Liver (tissue), 9 donors: ENCODE results near the gene SMIM23. TPM values are rescaled to one million over a fixed set of nuclear protein-coding genes. Genes with fewer than 3 reads are reported as not detected.

ENCODE experiments used
- DNase-seq: peaks from one replicate; pipeline ENCODE4 v3.0.0-alpha.2; 2017; ENCODE audit warnings: low spot score
- H3K27ac ChIP-seq, 2 donors: one replicate each; pipeline ENCODE4 v1.7.0; 2013; ENCODE audit warnings: inconsistent platforms in 2 of 2, low read length in 2 of 2, control low read depth in 1 of 2, low read depth in 1 of 2, mild to moderate bottlenecking in 1 of 2
- H3K27me3 ChIP-seq, 4 donors: one replicate each; pipeline versions ENCODE4 v1.6.1 to v1.7.0; 2013; ENCODE audit warnings: low read length in 3 of 4, inconsistent platforms in 1 of 4, mild to moderate bottlenecking in 1 of 4, moderate library complexity in 1 of 4; ENCODE audit not compliant: control insufficient read depth in 4 of 4, insufficient read depth in 4 of 4
- H3K36me3 ChIP-seq, 4 donors: one replicate each; pipeline versions ENCODE4 v1.6.1 to v1.7.0; 2013; ENCODE audit warnings: low read length in 3 of 4, mild to moderate bottlenecking in 3 of 4, low read depth in 1 of 4, moderate library complexity in 1 of 4; ENCODE audit not compliant: control insufficient read depth in 4 of 4, insufficient read depth in 3 of 4
- H3K4me1 ChIP-seq, 4 donors: one replicate each; pipeline versions ENCODE4 v1.6.1 to v1.7.0; 2013; ENCODE audit warnings: low read length in 3 of 4, mild to moderate bottlenecking in 3 of 4, moderate library complexity in 1 of 4; ENCODE audit not compliant: control insufficient read depth in 4 of 4, insufficient read depth in 4 of 4
- H3K4me3 ChIP-seq, 3 donors: one replicate each; pipeline versions ENCODE4 v1.6.1 to v1.7.0; 2013; ENCODE audit warnings: low read length in 3 of 3, control low read depth in 1 of 3, low read depth in 1 of 3, mild to moderate bottlenecking in 1 of 3
- H3K9ac ChIP-seq, 2 donors: one replicate each; pipeline ENCODE4 v1.7.0; 2013; ENCODE audit warnings: low read length in 2 of 2, mild to moderate bottlenecking in 2 of 2, moderate library complexity in 2 of 2, control low read depth in 1 of 2, low read depth in 1 of 2
- H3K9me3 ChIP-seq, 4 donors: one replicate each; pipeline versions ENCODE4 v1.6.1 to v1.7.0; 2013; ENCODE audit warnings: low read length in 3 of 4; ENCODE audit not compliant: control insufficient read depth in 4 of 4
- CTCF ChIP-seq: fragments of 150-350 bp; IDR thresholded peaks from 2 replicates; pipeline ENCODE4 v1.5.1; 2017; ENCODE audit warnings: improper control_type of control experiment, low read depth, low read length; ENCODE audit not compliant: missing input control
- EGR1 ChIP-seq, 2 donors: IDR thresholded peaks; 2 replicates each; pipeline ENCODE4 v1.6.1; 2016 to 2018; ENCODE audit warnings: antibody characterized with exemption in 2 of 2, low read depth in 2 of 2
- FOXA1 ChIP-seq: IDR thresholded peaks from 2 replicates; pipeline ENCODE4 v1.6.1; 2016; ENCODE audit warnings: antibody characterized with exemption
- FOXA2 ChIP-seq: IDR thresholded peaks from 2 replicates; pipeline ENCODE4 v1.6.1; 2016; ENCODE audit warnings: antibody characterized with exemption
- HNF4A ChIP-seq, 2 donors: conservative IDR thresholded peaks; 2 replicates each; pipeline ENCODE4 v1.6.1; 2016; ENCODE audit warnings: antibody characterized with exemption in 2 of 2, mild to moderate bottlenecking in 2 of 2
- HNF4G ChIP-seq: IDR thresholded peaks from 2 replicates; pipeline ENCODE4 v1.6.1; 2016; ENCODE audit warnings: antibody characterized with exemption
- REST ChIP-seq: IDR thresholded peaks from 2 replicates; pipeline ENCODE4 v1.6.1; 2016; ENCODE audit warnings: antibody characterized with exemption, mild to moderate bottlenecking
- SP1 ChIP-seq: IDR thresholded peaks from 2 replicates; pipeline ENCODE4 v1.6.1; 2018; ENCODE audit warnings: antibody characterized with exemption, mild to moderate bottlenecking
- TAF1 ChIP-seq: conservative IDR thresholded peaks from 2 replicates; pipeline ENCODE4 v1.6.1; 2016; ENCODE audit warnings: antibody characterized with exemption, mild to moderate bottlenecking
- YY1 ChIP-seq: IDR thresholded peaks from 2 replicates; pipeline ENCODE4 v1.6.1; 2016; ENCODE audit warnings: antibody characterized with exemption, mild to moderate bottlenecking
- WGBS: extraction: QIAGEN DNeasy Blood & Tissue Kit; methylation state at CpG from one replicate; pipeline ENCODE4 v1.1.7; 2013; 5-methylcytosine and 5-hydroxymethylcytosine counted together
- polyA plus RNA-seq, 2 donors: library from polyadenylated mRNA; stranded (reverse) in 1 of 2; unstranded in 1 of 2; fragments of 200-250 nt in 1 of 2; fragments of >200 nt in 1 of 2; fragmentation: Nextera tagmentation in 1 of 2; extraction: Ambion mirVana in 1 of 2; gene quantifications; one replicate each; pipeline versions ENCODE4 v1.2.1 to v1.2.3, GENCODE V29; 2013 to 2015
- total RNA-seq, 2 donors: library from RNA; depleted of rRNA; stranded (reverse); fragments of >200 nt; gene quantifications; one replicate each; pipeline ENCODE4 v1.2.3, GENCODE V29; 2014
- donor health status: healthy.
- donor health status: healthy.
- donor health status: healthy.
- donor health status: healthy.
- donor health status: healthy.

Gene SMIM23
- total and polyA plus RNA-seq, 4 donors: not detected

- Histone ChIP-seq H3K9ac (no peak overlapping the region), H3K36me3 (no peaks in the 10 kb centered on the region), H3K4me3 (no peak overlapping the region), H3K9me3 (peaks cover 0 to 6% (median 2%) of the 10 kb centered on the region in 4 donors), H3K27me3 (no peaks in the 10 kb centered on the region), H3K4me1 (no peaks in the 10 kb centered on the region), H3K27ac (no peak overlapping the region)
- DNase-seq: no peak
- TF ChIP-seq SP1 (no peak), REST (no peak), YY1 (no peak)
- WGBS: 91% methylated on average over 2 of the region's 2 CpGs
Observed at GRCh38 chr5:171834461-171834860, 48.8 kb downstream of the SMIM23 start.

- no peak overlapping the region for H3K4me3 ChIP-seq
- no peak overlapping the region for H3K27ac ChIP-seq
- H3K27me3 ChIP-seq: no peaks in the 10 kb centered on the region
- H3K36me3 ChIP-seq: no peaks in the 10 kb centered on the region
- H3K4me1 ChIP-seq: no peaks in the 10 kb centered on the region
- TF ChIP-seq CTCF (no peak), FOXA1 (no peak), HNF4A (conservative IDR thresholded peaks at IDR 0.05) (no peak), FOXA2 (no peak)
- WGBS: 83% methylated on average over 7 of the region's 7 CpGs
- peaks cover 0 to 6% (median 2%) of the 10 kb centered on the region in 4 donors for H3K9me3 ChIP-seq
- H3K9ac ChIP-seq: no peak overlapping the region
- no peak for DNase-seq
Observed at GRCh38 chr5:171835066-171835465, 49.4 kb downstream of the SMIM23 start.

- H3K36me3 ChIP-seq: no peaks in the 10 kb centered on the region
- no peak overlapping the region for H3K27ac ChIP-seq
- no peaks in the 10 kb centered on the region for H3K27me3 ChIP-seq
- DNase-seq: no peak
- H3K4me1 ChIP-seq: no peaks in the 10 kb centered on the region
- TF ChIP-seq EGR1 (IDR thresholded peaks at IDR 0.05; ENCODE audit: low read depth in 2 of 2) (no peak), HNF4G (no peak), TAF1 (no peak)
- H3K9ac ChIP-seq: no peak overlapping the region
- H3K4me3 ChIP-seq: no peak overlapping the region
- H3K9me3 ChIP-seq: peaks cover 0 to 6% (median 2%) of the 10 kb centered on the region in 4 donors
Observed at GRCh38 chr5:171837522-171837921, 51.9 kb downstream of the SMIM23 start.
